ENCODE measurements around the gene FCAMR. TPM values are rescaled to one million over a fixed set of nuclear protein-coding genes. Genes with fewer than 3 reads are reported as not detected.

FCAMR gene, protein sequence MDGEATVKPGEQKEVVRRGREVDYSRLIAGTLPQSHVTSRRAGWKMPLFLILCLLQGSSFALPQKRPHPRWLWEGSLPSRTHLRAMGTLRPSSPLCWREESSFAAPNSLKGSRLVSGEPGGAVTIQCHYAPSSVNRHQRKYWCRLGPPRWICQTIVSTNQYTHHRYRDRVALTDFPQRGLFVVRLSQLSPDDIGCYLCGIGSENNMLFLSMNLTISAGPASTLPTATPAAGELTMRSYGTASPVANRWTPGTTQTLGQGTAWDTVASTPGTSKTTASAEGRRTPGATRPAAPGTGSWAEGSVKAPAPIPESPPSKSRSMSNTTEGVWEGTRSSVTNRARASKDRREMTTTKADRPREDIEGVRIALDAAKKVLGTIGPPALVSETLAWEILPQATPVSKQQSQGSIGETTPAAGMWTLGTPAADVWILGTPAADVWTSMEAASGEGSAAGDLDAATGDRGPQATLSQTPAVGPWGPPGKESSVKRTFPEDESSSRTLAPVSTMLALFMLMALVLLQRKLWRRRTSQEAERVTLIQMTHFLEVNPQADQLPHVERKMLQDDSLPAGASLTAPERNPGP
- polyA plus RNA-seq (2013, experiment 1 of 2): not detected
- not detected for polyA plus RNA-seq (2013, experiment 2 of 2)

DNA sequence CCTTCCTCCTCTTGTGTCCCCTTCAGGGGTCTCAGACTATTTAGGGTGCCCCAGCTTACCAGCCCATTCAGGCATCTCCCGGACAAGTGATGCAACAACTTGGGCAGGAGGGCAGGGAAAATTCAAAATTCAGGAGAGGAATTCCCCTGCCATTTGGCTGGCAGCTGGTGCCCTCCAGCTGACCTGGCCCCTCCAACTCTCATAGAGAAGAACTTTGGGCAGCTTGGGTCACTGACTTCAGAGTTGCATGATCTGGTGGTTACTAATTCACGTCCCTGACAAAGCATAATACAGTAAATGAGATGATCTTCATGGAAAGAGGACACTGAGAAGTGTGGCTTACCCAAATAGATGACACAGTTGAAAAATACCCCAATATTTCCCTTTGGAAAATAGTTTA is at the start of gene FCAMR:
Gene FCAMR, minus strand, starts transcription at position 15 of the 400 bp plus-strand sequence. CDS start 335 bp downstream, outside the sequence.
- H3K4me3 ChIP-seq (ENCODE audit: low read length): no peak within 1 kb of the TSS

DNA sequence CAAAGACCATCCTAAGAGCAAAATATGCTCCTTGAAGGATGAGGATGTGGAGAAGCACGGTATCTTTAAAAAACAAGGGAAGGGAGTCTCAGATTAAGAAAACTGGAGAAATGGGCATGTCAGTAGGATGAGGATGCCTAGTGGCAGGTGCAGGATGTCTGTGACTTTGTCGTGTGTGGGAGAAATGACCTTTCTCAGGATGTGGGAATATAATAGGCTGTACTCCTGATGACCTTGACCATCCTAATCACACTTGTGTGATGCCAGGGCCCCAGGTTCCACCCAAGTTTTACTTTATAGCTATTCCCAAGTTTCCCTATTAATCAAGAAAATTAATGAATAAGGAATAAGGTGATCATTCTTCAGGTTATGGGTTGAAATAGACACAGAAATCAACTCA is 49.4 kb upstream of the FCAMR start:
- H3K9me3 ChIP-seq (ENCODE audit: insufficient read depth, low read depth, low read length): no peaks in the 10 kb centered on the region
- H3K27me3 ChIP-seq (ENCODE audit: insufficient read depth, low read length): no peaks in the 10 kb centered on the region; the same call in 1 of the 2 replicates
- peaks cover 3% of the 10 kb centered on the region; the same call in 1 of the 2 replicates for H3K4me1 ChIP-seq (ENCODE audit: insufficient read depth, low read length)
- H3K36me3 ChIP-seq (ENCODE audit: insufficient read depth, low read length): no peaks in the 10 kb centered on the region
- no peak overlapping the region for H3K27ac ChIP-seq (ENCODE audit: low read depth, low read length)
- H3K9ac ChIP-seq (ENCODE audit: low read depth, low read length): no peak overlapping the region
- WGBS: 94% methylated on average over 2 of the region's 2 CpGs
- H3K4me3 ChIP-seq (ENCODE audit: low read length): no peak overlapping the region

More for the DNA sequence above, at the start of gene FCAMR:
- Histone ChIP-seq H3K9me3 (ENCODE audit: insufficient read depth, low read depth, low read length) (no peaks in the 10 kb centered on the region), H3K4me1 (ENCODE audit: insufficient read depth, low read length) (no peaks in the 10 kb centered on the region), H3K36me3 (ENCODE audit: insufficient read depth, low read length) (no peaks in the 10 kb centered on the region), H3K27ac (ENCODE audit: low read depth, low read length) (no peak within 1 kb of the TSS), H3K9ac (ENCODE audit: low read depth, low read length) (no peak within 1 kb of the TSS), H3K27me3 (ENCODE audit: insufficient read depth, low read length) (no peaks in the 10 kb centered on the region)
- 93% methylated on average over 2 of the region's 2 CpGs for WGBS

DNA sequence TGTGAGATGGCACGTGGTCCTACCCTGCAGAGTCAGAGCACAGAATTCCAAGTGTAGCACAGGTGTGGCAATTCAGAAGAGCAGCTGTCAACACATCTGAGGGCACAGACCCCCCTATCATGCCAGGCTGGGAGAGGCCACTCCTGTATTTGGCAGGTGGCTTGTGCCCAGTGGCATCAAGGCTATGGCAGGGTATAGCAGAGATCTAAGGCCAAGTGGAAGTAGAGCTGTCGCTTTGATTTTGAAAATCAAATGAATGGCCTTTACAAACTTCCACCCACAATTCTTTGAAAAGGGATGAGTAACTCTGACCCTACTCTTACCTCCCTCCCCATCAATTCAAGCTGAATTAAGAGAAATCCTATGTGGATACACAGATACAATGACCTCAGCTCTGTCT is 48.9 kb upstream of the FCAMR start:
- no peak overlapping the region for H3K9ac ChIP-seq (ENCODE audit: low read depth, low read length)
- H3K36me3 ChIP-seq (ENCODE audit: insufficient read depth, low read length): no peaks in the 10 kb centered on the region
- no peak overlapping the region for H3K27ac ChIP-seq (ENCODE audit: low read depth, low read length)
- WGBS: 92% methylated on average over 2 of the region's 2 CpGs
- H3K4me3 ChIP-seq (ENCODE audit: low read length): no peak overlapping the region
- no peaks in the 10 kb centered on the region for H3K9me3 ChIP-seq (ENCODE audit: insufficient read depth, low read depth, low read length)
- no peaks in the 10 kb centered on the region for H3K4me1 ChIP-seq (ENCODE audit: insufficient read depth, low read length)
- H3K27me3 ChIP-seq (ENCODE audit: insufficient read depth, low read length): no peaks in the 10 kb centered on the region; the same call in 1 of the 2 replicates

DNA sequence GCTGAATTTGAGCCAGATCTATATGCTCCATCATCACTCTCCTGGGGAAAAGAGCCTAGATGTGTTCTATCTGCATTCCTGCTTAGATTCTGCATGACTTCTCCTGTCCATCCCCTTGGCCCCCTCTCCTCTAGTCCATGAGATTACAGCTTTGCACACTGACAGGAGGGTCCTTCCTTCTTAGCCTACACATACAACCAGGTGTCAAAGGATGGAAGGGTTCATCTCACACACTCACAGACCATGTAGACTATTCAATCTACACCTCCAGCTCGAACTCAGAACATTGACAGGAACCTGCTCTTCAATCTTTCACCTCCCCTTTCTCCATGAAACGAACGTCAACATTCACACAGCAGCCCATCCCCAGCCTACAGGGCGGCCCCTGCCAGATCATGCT is 48.4 kb upstream of the FCAMR start:
- no peaks in the 10 kb centered on the region for H3K36me3 ChIP-seq (ENCODE audit: insufficient read depth, low read length)
- no peak overlapping the region for H3K9ac ChIP-seq (ENCODE audit: low read depth, low read length)
- no peaks in the 10 kb centered on the region; the same call in 1 of the 2 replicates for H3K27me3 ChIP-seq (ENCODE audit: insufficient read depth, low read length)
- no peaks in the 10 kb centered on the region for H3K9me3 ChIP-seq (ENCODE audit: insufficient read depth, low read depth, low read length)
- WGBS: 89% methylated on average over 4 of the region's 4 CpGs
- no peak overlapping the region for H3K4me3 ChIP-seq (ENCODE audit: low read length)
- no peaks in the 10 kb centered on the region for H3K4me1 ChIP-seq (ENCODE audit: insufficient read depth, low read length)
- no peak overlapping the region for H3K27ac ChIP-seq (ENCODE audit: low read depth, low read length)

DNA sequence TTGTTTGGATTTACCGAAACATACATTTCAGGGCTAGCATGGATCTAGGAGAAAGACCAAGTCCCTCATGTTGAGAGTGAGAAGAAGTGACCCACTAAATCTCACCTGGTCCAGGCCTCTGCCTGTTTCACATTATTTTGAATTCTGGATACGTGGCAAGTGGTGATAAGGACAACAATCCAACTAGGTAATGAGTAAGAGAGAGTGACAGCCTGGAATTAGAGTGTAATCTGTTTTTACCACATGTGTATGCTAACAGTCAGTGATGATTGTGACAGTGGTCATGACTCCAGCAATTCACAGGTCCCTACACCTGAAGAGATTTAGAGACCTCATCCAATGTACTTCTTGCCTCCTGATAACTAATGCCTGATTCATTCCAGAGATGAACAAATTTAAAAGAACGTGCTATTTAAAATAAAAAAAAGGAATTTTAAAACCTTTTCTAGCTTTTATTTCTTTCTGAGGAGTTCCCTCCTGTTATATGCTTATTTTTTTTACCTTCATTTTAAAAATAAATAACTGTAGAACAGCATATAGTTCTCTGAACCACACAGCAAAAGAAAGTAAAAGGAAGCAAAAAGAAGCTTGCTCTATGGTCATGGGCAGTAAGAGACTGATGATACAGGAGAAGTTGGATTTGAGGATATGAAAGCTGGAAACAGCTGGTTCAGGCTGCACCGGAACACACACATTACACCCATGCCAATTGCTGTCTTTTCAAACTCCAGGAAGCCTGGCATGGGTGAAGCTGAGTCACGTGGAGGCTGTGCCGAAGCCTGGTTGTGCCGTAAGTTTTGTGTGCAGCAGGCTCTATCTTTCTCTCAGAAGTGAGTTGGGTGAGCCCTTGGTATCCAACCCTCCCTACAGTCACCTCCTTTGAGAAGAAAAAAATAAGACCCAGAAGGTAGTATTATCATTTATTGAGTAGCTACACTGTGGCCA is 47.6 kb upstream of the FCAMR start:
- Histone ChIP-seq H3K9ac (ENCODE audit: low read depth, low read length) (no peak overlapping the region), H3K27ac (ENCODE audit: low read depth, low read length) (no peak overlapping the region), H3K36me3 (ENCODE audit: insufficient read depth, low read length) (no peaks in the 10 kb centered on the region), H3K4me1 (ENCODE audit: insufficient read depth, low read length) (no peaks in the 10 kb centered on the region), H3K4me3 (ENCODE audit: low read length) (no peak overlapping the region), H3K27me3 (ENCODE audit: insufficient read depth, low read length) (no peaks in the 10 kb centered on the region; the same call in 1 of the 2 replicates), H3K9me3 (ENCODE audit: insufficient read depth, low read depth, low read length) (no peaks in the 10 kb centered on the region)
- 92% methylated on average over 7 of the region's 7 CpGs for WGBS

DNA sequence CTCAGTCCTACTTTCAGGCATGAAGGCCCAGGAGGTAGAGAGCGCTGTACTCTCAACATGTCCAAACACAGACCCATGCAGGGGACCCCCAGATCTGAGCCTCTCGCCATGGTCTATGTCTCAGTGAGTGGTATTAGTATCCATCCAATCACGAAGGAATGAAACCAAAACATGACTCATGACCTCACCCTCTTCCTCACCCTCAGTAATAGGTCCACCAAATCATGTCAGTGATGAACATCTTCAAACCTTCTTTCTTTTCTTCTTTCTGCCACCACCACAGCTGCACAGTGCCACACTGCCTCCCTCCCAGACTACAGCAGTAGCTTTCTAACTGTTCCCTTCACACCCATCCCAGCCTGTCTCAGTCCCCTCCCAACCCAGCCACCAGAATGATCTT is 45.5 kb upstream of the FCAMR start:
- no peak overlapping the region for H3K4me3 ChIP-seq (ENCODE audit: low read length)
- no peaks in the 10 kb centered on the region for H3K9me3 ChIP-seq (ENCODE audit: insufficient read depth, low read depth, low read length)
- no peaks in the 10 kb centered on the region for H3K4me1 ChIP-seq (ENCODE audit: insufficient read depth, low read length)
- H3K27me3 ChIP-seq (ENCODE audit: insufficient read depth, low read length): no peaks in the 10 kb centered on the region; the same call in 1 of the 2 replicates
- 98% methylated on average over 3 of the region's 3 CpGs for WGBS
- H3K27ac ChIP-seq (ENCODE audit: low read depth, low read length): no peak overlapping the region
- no peaks in the 10 kb centered on the region for H3K36me3 ChIP-seq (ENCODE audit: insufficient read depth, low read length)
- no peak overlapping the region for H3K9ac ChIP-seq (ENCODE audit: low read depth, low read length)

DNA sequence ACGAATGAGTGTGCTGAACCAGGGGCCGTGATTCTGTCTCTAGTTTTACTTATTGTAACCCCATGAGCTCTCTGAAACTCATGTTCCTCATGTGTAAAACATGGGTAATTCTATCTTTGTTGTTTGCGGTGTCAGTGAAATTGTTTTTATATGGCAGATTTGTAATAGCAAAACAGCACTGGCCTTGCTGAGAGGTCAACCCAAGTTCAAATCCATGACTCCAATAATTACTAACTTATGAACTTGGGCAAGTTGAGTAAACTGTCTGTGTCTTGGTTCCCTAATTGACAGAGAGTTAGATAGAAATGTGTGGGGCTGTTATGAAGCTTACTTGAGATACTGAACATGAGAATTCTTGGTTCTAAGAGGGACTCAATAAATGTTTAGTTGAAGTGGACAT is 44.5 kb upstream of the FCAMR start:
- no peaks in the 10 kb centered on the region for H3K9me3 ChIP-seq (ENCODE audit: insufficient read depth, low read depth, low read length)
- H3K36me3 ChIP-seq (ENCODE audit: insufficient read depth, low read length): no peaks in the 10 kb centered on the region
- H3K4me3 ChIP-seq (ENCODE audit: low read length): no peak overlapping the region
- H3K4me1 ChIP-seq (ENCODE audit: insufficient read depth, low read length): no peaks in the 10 kb centered on the region
- H3K27me3 ChIP-seq (ENCODE audit: insufficient read depth, low read length): no peaks in the 10 kb centered on the region; the same call in 1 of the 2 replicates
- H3K9ac ChIP-seq (ENCODE audit: low read depth, low read length): no peak overlapping the region
- WGBS: 100% methylated on average over 3 of the region's 3 CpGs
- H3K27ac ChIP-seq (ENCODE audit: low read depth, low read length): no peak overlapping the region

DNA sequence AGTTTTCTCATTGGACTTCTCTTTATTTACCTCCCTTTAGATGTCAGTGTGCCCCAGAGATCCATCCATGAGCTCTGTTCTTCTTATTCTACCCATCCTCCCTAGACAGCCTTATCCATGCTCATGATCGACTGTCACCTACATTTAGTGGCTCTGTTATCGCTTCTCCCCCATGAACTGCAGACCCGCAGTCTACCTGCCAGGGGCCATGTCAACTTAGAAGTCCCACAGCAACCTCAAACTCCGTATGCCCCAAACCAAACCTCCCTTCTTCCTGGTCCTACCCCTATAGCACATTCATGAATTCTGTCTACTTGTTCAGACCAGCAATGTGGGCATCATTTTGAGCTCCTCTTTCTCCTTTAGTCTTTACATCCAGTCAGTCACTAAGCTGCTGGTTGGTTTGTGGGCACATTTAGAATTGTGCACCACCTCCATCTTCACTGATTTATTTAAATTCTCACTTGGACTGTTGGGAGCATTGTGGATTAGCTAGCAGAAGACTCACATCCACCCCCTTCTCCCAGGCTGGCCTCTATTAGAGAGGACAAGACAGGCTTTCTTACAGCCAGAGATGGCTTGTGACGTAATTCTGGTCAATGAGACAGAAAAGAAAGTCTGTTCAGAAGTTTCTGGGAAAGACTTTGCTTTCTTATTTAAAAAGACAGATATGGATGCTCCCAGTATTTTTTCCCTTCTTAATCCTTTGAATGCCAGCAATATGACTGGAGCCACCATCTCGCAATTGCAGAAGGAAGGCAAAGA is 43.2 kb upstream of the FCAMR start:
- no peak overlapping the region for H3K9ac ChIP-seq (ENCODE audit: low read depth, low read length)
- H3K27me3 ChIP-seq (ENCODE audit: insufficient read depth, low read length): no peaks in the 10 kb centered on the region; the same call in 1 of the 2 replicates
- H3K4me3 ChIP-seq (ENCODE audit: low read length): no peak overlapping the region
- H3K27ac ChIP-seq (ENCODE audit: low read depth, low read length): no peak overlapping the region
- WGBS: 66% methylated on average over 6 of the region's 6 CpGs
- H3K4me1 ChIP-seq (ENCODE audit: insufficient read depth, low read length): no peaks in the 10 kb centered on the region
- no peaks in the 10 kb centered on the region for H3K9me3 ChIP-seq (ENCODE audit: insufficient read depth, low read depth, low read length)
- no peaks in the 10 kb centered on the region for H3K36me3 ChIP-seq (ENCODE audit: insufficient read depth, low read length)

DNA sequence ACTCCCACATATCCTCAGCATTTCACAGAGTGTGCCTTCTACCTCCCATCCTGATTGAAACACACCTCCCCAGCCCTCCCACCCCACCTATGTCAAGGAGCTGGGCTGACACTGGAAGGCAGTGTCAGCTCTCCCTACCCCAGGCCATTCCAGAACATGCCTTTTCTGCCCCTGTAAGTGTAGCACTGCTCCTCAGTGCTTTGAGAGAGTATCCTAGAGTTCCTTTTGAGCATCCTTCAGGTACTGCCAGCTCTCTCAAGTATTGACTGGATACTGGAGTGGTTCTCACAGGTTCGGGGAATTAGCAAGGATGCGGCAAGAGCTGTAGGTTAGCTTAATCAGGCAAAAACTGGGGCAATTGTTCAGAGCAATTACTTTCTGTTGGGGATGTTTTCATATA is 40.5 kb upstream of the FCAMR start:
- Histone ChIP-seq H3K4me1 (ENCODE audit: insufficient read depth, low read length) (no peaks in the 10 kb centered on the region; the same call in 1 of the 2 replicates), H3K36me3 (ENCODE audit: insufficient read depth, low read length) (no peaks in the 10 kb centered on the region), H3K4me3 (ENCODE audit: low read length) (no peak overlapping the region), H3K27me3 (ENCODE audit: insufficient read depth, low read length) (no peaks in the 10 kb centered on the region), H3K9ac (ENCODE audit: low read depth, low read length) (no peak overlapping the region), H3K9me3 (ENCODE audit: insufficient read depth, low read depth, low read length) (no peaks in the 10 kb centered on the region), H3K27ac (ENCODE audit: low read depth, low read length) (no peak overlapping the region)
- WGBS: 97% methylated on average over 2 of the region's 2 CpGs

DNA sequence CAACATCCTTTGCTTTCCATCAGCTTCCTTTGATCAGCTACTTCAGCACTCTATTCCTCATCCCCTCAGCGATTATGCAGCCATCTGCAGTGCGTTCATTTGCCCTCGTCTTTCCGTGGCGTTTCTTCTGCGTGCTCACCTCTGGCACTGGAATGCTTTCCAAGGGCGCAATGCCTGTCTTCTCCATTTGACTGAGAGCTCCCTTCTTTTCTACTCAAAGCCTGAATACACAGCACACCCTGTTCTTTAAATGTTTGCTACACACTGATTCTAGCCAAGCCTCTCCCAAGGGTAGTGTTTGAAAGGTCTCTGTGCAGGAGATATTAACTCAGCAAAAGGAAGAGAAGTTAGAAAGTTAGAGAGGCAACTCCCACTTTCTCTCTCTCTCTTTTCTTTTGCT is 39.7 kb upstream of the FCAMR start:
- no peaks in the 10 kb centered on the region for H3K36me3 ChIP-seq (ENCODE audit: insufficient read depth, low read length)
- 93% methylated on average over 7 of the region's 7 CpGs for WGBS
- no peak overlapping the region for H3K9ac ChIP-seq (ENCODE audit: low read depth, low read length)
- no peaks in the 10 kb centered on the region for H3K27me3 ChIP-seq (ENCODE audit: insufficient read depth, low read length)
- no peaks in the 10 kb centered on the region; the same call in 1 of the 2 replicates for H3K4me1 ChIP-seq (ENCODE audit: insufficient read depth, low read length)
- no peak overlapping the region for H3K4me3 ChIP-seq (ENCODE audit: low read length)
- no peak overlapping the region for H3K27ac ChIP-seq (ENCODE audit: low read depth, low read length)
- H3K9me3 ChIP-seq (ENCODE audit: insufficient read depth, low read depth, low read length): no peaks in the 10 kb centered on the region

All from HUES64 (cell line).